Glutamatergic neuron (in vitro differentiated cells): ENCODE results near the gene DOCK1. TPM values are rescaled to one million over a fixed set of nuclear protein-coding genes. Genes with fewer than 3 reads are reported as not detected.

Experiments used
- DNase-seq: peaks from one replicate; pipeline ENCODE4 v3.0.0; 2022
- H3K27ac Mint-ChIP-seq: one replicate; pipeline ENCODE4 v1.8.0; 2020; ENCODE audit warnings: mild to moderate bottlenecking, mixed read lengths, inconsistent platforms; ENCODE audit not compliant: unreplicated experiment
- H3K27me3 Mint-ChIP-seq: one replicate; pipeline ENCODE4 v1.8.0; 2020; ENCODE audit warnings: mild to moderate bottlenecking, moderate library complexity, mixed read lengths, inconsistent platforms; ENCODE audit not compliant: unreplicated experiment
- H3K36me3 Mint-ChIP-seq: one replicate; pipeline ENCODE4 v1.8.0; 2020; ENCODE audit warnings: mild to moderate bottlenecking, mixed read lengths, inconsistent platforms; ENCODE audit not compliant: unreplicated experiment
- H3K4me1 Mint-ChIP-seq: one replicate; pipeline ENCODE4 v1.8.0; 2020; ENCODE audit warnings: mild to moderate bottlenecking, low read depth, mixed read lengths, inconsistent platforms; ENCODE audit not compliant: unreplicated experiment
- H3K4me3 Mint-ChIP-seq: one replicate; pipeline ENCODE4 v1.8.0; 2020; ENCODE audit warnings: mild to moderate bottlenecking, mixed read lengths, inconsistent platforms; ENCODE audit not compliant: unreplicated experiment
- H3K9me3 Mint-ChIP-seq: one replicate; pipeline ENCODE4 v1.8.0; 2020; ENCODE audit warnings: mild to moderate bottlenecking, moderate library complexity, mixed read lengths, inconsistent platforms; ENCODE audit not compliant: unreplicated experiment
- total RNA-seq: library from RNA; stranded (reverse); fragmentation: NEBNext Ultra II Directional; extraction: Animal tissue kit (Norgen Biotek cat#: 25700); gene quantifications from one replicate; pipeline ENCODE4 v1.2.1, GENCODE V29; 2021; ENCODE audit not compliant: unreplicated experiment
- TF ChIP-seq, protein P1 (sequence below): fragments of 200-600 bp; sonication (generic); IDR thresholded peaks from one replicate; pipeline ENCODE4 v1.5.0; 2021; ENCODE audit not compliant: partially characterized antibody, unreplicated experiment

The DOCK1 gene
- total RNA-seq, 1 donor from 2014 or later: 19.7 TPM

DNA sequence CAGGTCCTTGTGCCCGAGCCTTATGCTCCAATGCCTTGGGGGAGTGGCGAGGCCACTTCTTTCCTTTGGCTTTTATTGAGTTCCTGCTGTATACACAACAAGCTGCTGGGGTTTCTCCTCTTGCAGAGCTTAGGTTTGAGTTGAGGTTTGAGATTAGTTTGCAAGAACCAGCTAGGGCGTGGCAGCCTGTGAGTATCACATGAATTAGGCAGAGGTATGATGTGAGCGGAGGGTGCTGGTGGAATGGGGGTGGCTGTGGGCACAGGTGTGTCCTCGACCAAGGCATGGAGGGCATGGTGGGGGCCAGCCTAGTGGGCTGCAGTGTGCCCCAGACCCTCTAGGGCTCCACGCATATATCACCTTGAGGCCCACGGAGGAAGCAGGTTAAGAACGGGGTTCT, 123.3 kb downstream of the DOCK1 start:
- Mint-ChIP-seq H3K4me3 (no peak overlapping the region), H3K27ac (no peak overlapping the region), H3K36me3 (peaks cover 7% of the 10 kb centered on the region), H3K27me3 (no peaks in the 10 kb centered on the region), H3K9me3 (no peaks in the 10 kb centered on the region), H3K4me1 (peaks cover 8% of the 10 kb centered on the region)
- DNase-seq: no peak
- TF ChIP-seq, protein P1, sequence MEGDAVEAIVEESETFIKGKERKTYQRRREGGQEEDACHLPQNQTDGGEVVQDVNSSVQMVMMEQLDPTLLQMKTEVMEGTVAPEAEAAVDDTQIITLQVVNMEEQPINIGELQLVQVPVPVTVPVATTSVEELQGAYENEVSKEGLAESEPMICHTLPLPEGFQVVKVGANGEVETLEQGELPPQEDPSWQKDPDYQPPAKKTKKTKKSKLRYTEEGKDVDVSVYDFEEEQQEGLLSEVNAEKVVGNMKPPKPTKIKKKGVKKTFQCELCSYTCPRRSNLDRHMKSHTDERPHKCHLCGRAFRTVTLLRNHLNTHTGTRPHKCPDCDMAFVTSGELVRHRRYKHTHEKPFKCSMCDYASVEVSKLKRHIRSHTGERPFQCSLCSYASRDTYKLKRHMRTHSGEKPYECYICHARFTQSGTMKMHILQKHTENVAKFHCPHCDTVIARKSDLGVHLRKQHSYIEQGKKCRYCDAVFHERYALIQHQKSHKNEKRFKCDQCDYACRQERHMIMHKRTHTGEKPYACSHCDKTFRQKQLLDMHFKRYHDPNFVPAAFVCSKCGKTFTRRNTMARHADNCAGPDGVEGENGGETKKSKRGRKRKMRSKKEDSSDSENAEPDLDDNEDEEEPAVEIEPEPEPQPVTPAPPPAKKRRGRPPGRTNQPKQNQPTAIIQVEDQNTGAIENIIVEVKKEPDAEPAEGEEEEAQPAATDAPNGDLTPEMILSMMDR: no peak

DNA sequence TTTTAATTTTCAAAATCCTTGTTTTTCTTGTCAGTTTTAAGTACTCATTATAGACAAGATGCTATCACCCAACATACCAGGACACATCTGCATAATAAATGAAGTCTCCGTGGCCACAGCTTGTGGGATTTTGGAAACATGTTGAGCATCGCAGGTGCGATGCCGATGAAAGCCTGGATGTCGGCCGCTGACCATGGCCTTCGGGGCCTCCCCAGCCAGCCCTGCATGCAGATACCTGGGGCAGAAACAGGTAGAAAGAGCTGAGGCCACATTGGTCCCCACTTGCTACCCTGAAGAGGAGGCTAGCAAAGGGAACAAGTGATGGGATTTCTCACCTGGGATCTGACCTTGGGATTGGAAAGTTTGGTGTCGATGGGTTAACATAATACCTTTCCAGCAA, 123.8 kb downstream of the DOCK1 start:
- no peak for DNase-seq
- Mint-ChIP-seq H3K36me3 (peaks cover 7% of the 10 kb centered on the region), H3K27me3 (no peaks in the 10 kb centered on the region), H3K9me3 (peaks cover 2% of the 10 kb centered on the region), H3K4me1 (peaks cover 13% of the 10 kb centered on the region), H3K4me3 (no peak overlapping the region), H3K27ac (no peak overlapping the region)
- TF ChIP-seq, protein P1: no peak

DNA sequence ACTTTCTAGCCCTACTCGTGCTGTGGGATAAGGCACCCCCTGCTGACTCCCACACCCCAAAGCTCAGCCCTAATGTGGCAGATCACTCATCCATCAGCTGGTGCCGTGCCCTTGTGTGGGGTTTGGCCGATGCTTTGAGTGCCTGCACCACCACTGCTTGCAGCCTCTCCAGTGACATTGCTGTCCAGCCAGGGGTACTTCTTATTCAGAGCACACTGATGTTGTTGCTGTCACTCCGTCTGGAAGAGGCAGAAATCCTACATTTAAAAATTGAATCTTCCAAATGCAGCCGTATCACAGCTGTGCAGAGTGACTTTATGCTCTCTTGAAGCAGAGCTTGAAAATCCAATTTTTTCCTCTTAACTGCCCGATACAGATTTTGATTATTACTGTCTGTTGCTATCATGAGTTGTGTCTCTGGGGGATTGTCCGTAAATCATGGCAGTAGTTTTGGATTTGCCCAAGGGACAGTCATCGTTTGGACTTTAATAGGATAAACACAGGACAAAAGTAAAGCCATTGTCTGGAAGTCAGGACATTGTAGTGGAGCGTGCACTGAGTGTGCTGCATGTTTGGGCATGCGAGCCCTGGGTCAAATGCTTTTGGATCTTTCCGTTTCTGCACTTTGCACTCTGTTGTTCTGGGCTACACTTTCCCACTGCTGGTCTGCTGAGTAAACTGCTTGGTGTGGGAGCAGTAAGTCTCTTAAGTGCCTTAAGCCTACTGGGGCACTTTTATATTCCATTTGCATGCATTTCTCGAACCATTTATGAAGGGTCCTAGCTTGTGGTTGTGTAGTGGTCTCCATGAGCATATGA, 128.2 kb downstream of the DOCK1 start:
- peak overlapping the region; percentile 58 for H3K4me3 Mint-ChIP-seq
- no peak for DNase-seq
- H3K27me3 Mint-ChIP-seq: peaks cover 5% of the 10 kb centered on the region
- TF ChIP-seq, protein P1: no peak
- H3K4me1 Mint-ChIP-seq: peaks cover 22% of the 10 kb centered on the region
- H3K27ac Mint-ChIP-seq: peak overlapping the region; percentile 60
- H3K36me3 Mint-ChIP-seq: no peaks in the 10 kb centered on the region
- peaks cover 2% of the 10 kb centered on the region for H3K9me3 Mint-ChIP-seq

DNA sequence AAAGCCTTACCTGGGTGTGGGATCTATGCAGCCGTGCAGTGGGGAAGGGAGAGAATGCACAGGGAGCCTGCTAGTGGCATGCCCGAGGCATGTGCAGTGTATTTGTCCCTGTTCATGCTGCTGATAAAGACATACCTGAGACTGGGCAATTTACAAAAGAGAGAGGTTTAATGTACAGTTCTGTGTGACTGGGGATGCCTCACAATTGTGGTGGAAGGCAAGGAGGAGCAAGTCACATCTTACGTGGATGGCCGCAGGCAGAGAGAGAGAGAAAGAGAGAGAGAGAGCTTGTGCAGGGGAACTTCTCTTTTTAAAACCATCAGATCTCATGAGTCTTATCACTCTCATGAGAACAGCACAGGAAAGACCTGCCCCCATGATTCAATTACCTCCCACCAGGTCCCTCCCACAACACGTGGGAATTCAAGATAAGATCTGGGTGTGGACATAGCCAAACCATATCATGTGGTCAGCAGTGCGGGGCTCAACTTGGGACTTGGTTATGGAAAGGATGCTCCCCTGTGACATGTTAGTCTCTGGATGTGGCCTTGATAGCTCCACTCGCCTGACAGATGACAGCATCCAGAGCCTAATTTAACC, 128.9 kb downstream of the DOCK1 start:
- H3K4me3 Mint-ChIP-seq: peak overlapping the region; percentile 58
- H3K9me3 Mint-ChIP-seq: peaks cover 2% of the 10 kb centered on the region
- H3K27ac Mint-ChIP-seq: peak overlapping the region; percentile 60
- peaks cover 25% of the 10 kb centered on the region for H3K4me1 Mint-ChIP-seq
- DNase-seq: no peak
- TF ChIP-seq, protein P1: no peak
- H3K36me3 Mint-ChIP-seq: no peaks in the 10 kb centered on the region
- H3K27me3 Mint-ChIP-seq: peaks cover 5% of the 10 kb centered on the region

DNA sequence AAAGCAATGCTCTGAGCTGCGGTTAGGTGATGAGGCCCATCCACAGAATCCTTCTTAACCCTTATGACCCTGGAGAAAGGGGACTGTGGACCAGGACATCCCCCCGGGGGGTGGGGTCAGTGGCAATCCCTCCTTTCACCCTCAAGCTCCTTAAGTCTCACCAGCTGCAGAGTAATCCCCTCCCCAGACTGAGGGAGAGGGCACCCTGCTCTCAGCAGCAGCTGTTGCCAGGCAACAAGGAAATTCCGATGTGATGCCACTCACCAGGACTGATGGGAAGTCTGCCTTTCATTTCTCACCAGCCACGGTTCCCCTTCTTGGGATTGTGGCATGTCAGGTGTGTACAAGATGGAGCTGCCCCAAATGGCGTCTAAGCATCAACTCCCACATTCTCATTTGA, 129.6 kb downstream of the DOCK1 start:
- Mint-ChIP-seq H3K4me3 (no peak overlapping the region), H3K27ac (no peak overlapping the region)

More for the DNA sequence above, 129.6 kb downstream of the DOCK1 start:
- TF ChIP-seq, protein P1: no peak
- H3K36me3 Mint-ChIP-seq: no peaks in the 10 kb centered on the region
- DNase-seq: no peak
- H3K27me3 Mint-ChIP-seq: peaks cover 5% of the 10 kb centered on the region
- H3K9me3 Mint-ChIP-seq: peaks cover 2% of the 10 kb centered on the region
- peaks cover 25% of the 10 kb centered on the region for H3K4me1 Mint-ChIP-seq
